ENCODE data around the gene UCHL3. TPM values are rescaled to one million over a fixed set of nuclear protein-coding genes. Genes with fewer than 3 reads are reported as not detected.
A peak's percentile ranks its signal among the peaks of the same experiment; 100 is the strongest.
"Not testable (repeated sequence)": the region's sequence is repeated elsewhere in the genome, so short reads cannot be mapped to it uniquely, and the experiment has no call there.

Gene UCHL3
- total RNA-seq, 1 donor from 2014 or later, result 25.5 TPM

GRCh38 chr13:75537401-75538365 lies 11.9 kb upstream of the UCHL3 start, which contains the start of gene COMMD6:
COMMD6 (minus strand) TSS chr13:75537841; CDS start chr13:75537805, 36 bp downstream.
- Mint-ChIP-seq H3K27me3 (ENCODE audit: unreplicated experiment) (no peaks in the 10 kb centered on the region), H3K9me3 (ENCODE audit: unreplicated experiment) (peaks cover 5% of the 10 kb centered on the region), H3K27ac (ENCODE audit: unreplicated experiment) (peak within 1 kb of the TSS; percentile 92), H3K36me3 (ENCODE audit: unreplicated experiment) (no peaks in the 10 kb centered on the region), H3K4me1 (ENCODE audit: low read depth, unreplicated experiment) (peaks cover 7% of the 10 kb centered on the region), H3K4me3 (ENCODE audit: unreplicated experiment) (peak within 1 kb of the TSS; percentile 100)
- peak; percentile 82 for DNase-seq
- peak; percentile 79 for TF ChIP-seq CTCF (IDR thresholded peaks at IDR 0.05; ENCODE audit: partially characterized antibody, unreplicated experiment)

GRCh38 chr13:75541287-75541686 lies 8.3 kb upstream of the UCHL3 start:
- TF ChIP-seq CTCF (IDR thresholded peaks at IDR 0.05; ENCODE audit: partially characterized antibody, unreplicated experiment), result no peak
- peaks cover 5% of the 10 kb centered on the region for H3K4me1 Mint-ChIP-seq (ENCODE audit: low read depth, unreplicated experiment)
- H3K27me3 Mint-ChIP-seq (ENCODE audit: unreplicated experiment), result no peaks in the 10 kb centered on the region
- H3K9me3 Mint-ChIP-seq (ENCODE audit: unreplicated experiment), result peaks cover 5% of the 10 kb centered on the region
- H3K4me3 Mint-ChIP-seq (ENCODE audit: unreplicated experiment), result no peak overlapping the region
- no peaks in the 10 kb centered on the region for H3K36me3 Mint-ChIP-seq (ENCODE audit: unreplicated experiment)
- H3K27ac Mint-ChIP-seq (ENCODE audit: unreplicated experiment), result no peak overlapping the region
- DNase-seq, result no peak

GRCh38 chr13:75541961-75542360 lies 7.6 kb upstream of the UCHL3 start:
- no peak for DNase-seq
- Mint-ChIP-seq H3K27me3 (ENCODE audit: unreplicated experiment) (no peaks in the 10 kb centered on the region), H3K27ac (ENCODE audit: unreplicated experiment) (no peak overlapping the region), H3K4me1 (ENCODE audit: low read depth, unreplicated experiment) (no peaks in the 10 kb centered on the region), H3K4me3 (ENCODE audit: unreplicated experiment) (no peak overlapping the region), H3K36me3 (ENCODE audit: unreplicated experiment) (no peaks in the 10 kb centered on the region), H3K9me3 (ENCODE audit: unreplicated experiment) (peaks cover 5% of the 10 kb centered on the region)
- no peak for TF ChIP-seq CTCF (IDR thresholded peaks at IDR 0.05; ENCODE audit: partially characterized antibody, unreplicated experiment)

- Mint-ChIP-seq H3K27me3 (ENCODE audit: unreplicated experiment) (no peaks in the 10 kb centered on the region), H3K4me1 (ENCODE audit: low read depth, unreplicated experiment) (peaks cover 6% of the 10 kb centered on the region), H3K27ac (ENCODE audit: unreplicated experiment) (no peak overlapping the region), H3K36me3 (ENCODE audit: unreplicated experiment) (no peaks in the 10 kb centered on the region), H3K9me3 (ENCODE audit: unreplicated experiment) (peaks cover 2% of the 10 kb centered on the region), H3K4me3 (ENCODE audit: unreplicated experiment) (no peak overlapping the region)
- no peak for DNase-seq
- TF ChIP-seq CTCF (IDR thresholded peaks at IDR 0.05; ENCODE audit: partially characterized antibody, unreplicated experiment), result no peak
Observed at GRCh38 chr13:75544681-75545330, 4.8 kb upstream of the UCHL3 start.

GRCh38 chr13:75545386-75545785 lies 4.2 kb upstream of the UCHL3 start:
- not testable (repeated sequence) for H3K9me3 Mint-ChIP-seq (ENCODE audit: unreplicated experiment); H3K4me3 Mint-ChIP-seq (ENCODE audit: unreplicated experiment); H3K4me1 Mint-ChIP-seq (ENCODE audit: low read depth, unreplicated experiment); DNase-seq; H3K27ac Mint-ChIP-seq (ENCODE audit: unreplicated experiment); H3K36me3 Mint-ChIP-seq (ENCODE audit: unreplicated experiment); H3K27me3 Mint-ChIP-seq (ENCODE audit: unreplicated experiment)

All from glutamatergic neuron (in vitro differentiated cells).